ENCODE data around the gene TFF1.

The TFF1 gene

GRCh38 chr21:42312626-42313104, 53.7 kb downstream of the TFF1 start:
- TF ChIP-seq POLR2A (IDR thresholded peaks at IDR 0.05; ENCODE audit: low read length) (no peak), GATA1 (IDR thresholded peaks at IDR 0.05; ENCODE audit: low read depth, low read length) (no peak)
- DNase-seq, result no peak

Measured in erythroblast (primary cell).